GM12864 (cell line): ENCODE data around the gene ATG16L2.

Source experiments
- DNase-seq: peaks from one replicate; pipeline ENCODE4 v3.0.0-alpha.2; 2011; ENCODE audit warnings: low read depth
- H3K4me3 ChIP-seq: 2 replicates; pipeline ENCODE4 v1.5.1; 2011; ENCODE audit warnings: mild to moderate bottlenecking, low read depth, low read length, control low read depth
- CTCF ChIP-seq: IDR thresholded peaks from 2 replicates; pipeline ENCODE4 v1.5.1; 2011; ENCODE audit warnings: low read depth, mild to moderate bottlenecking, moderate library complexity, low read length, control low read depth, inconsistent platforms; ENCODE audit errors: missing control alignments

The ATG16L2 gene

GRCh38 chr11:72775288-72776110 is 38.7 kb upstream of the ATG16L2 start:
- no peak for DNase-seq
- no peak for TF ChIP-seq CTCF
- H3K4me3 ChIP-seq = no peak overlapping the region

GRCh38 chr11:72776117-72776843 is 37.9 kb upstream of the ATG16L2 start:
- no peak overlapping the region for H3K4me3 ChIP-seq
- DNase-seq = no peak
- no peak for TF ChIP-seq CTCF

- DNase-seq = no peak
- H3K4me3 ChIP-seq = no peak overlapping the region
- no peak for TF ChIP-seq CTCF
Measured at GRCh38 chr11:72776844-72777754, 37.1 kb upstream of the ATG16L2 start.

- H3K4me3 ChIP-seq = no peak overlapping the region
- DNase-seq = no peak
- TF ChIP-seq CTCF = no peak
Measured at GRCh38 chr11:72777755-72778278, 36.4 kb upstream of the ATG16L2 start.

- H3K4me3 ChIP-seq = no peak overlapping the region
- no peak for DNase-seq
- TF ChIP-seq CTCF = no peak
Measured at GRCh38 chr11:72778535-72779494, 35.4 kb upstream of the ATG16L2 start.
